ENCODE data around the gene UBE2QL1.

The UBE2QL1 gene

DNA sequence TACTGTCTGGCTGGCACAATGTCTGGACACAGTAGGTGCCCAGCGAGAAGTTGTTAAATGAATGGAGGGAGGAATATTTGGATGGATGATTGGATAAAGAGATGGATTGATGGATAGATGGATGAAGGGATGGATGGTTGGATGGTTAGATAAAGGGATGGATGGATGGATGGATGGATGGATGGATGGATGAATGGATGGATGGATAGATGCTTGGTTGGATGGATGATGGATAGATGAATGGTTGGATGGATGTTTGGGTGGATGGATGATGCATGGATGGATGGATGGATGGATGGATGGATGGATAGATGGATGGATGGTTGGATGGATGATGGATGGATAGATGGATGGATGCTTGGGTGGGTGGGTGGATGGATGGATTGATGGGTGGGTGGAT lies 90.4 kb downstream of the UBE2QL1 start:
- no peak for DNase-seq (ENCODE audit: low spot score)

- DNase-seq (ENCODE audit: low spot score), result peak; percentile 40
Measured at GRCh38 chr5:6540111-6540827, 91.6 kb downstream of the UBE2QL1 start.

GRCh38 chr5:6541256-6542013 lies 92.8 kb downstream of the UBE2QL1 start:
- no peak for DNase-seq (ENCODE audit: low spot score)

DNA sequence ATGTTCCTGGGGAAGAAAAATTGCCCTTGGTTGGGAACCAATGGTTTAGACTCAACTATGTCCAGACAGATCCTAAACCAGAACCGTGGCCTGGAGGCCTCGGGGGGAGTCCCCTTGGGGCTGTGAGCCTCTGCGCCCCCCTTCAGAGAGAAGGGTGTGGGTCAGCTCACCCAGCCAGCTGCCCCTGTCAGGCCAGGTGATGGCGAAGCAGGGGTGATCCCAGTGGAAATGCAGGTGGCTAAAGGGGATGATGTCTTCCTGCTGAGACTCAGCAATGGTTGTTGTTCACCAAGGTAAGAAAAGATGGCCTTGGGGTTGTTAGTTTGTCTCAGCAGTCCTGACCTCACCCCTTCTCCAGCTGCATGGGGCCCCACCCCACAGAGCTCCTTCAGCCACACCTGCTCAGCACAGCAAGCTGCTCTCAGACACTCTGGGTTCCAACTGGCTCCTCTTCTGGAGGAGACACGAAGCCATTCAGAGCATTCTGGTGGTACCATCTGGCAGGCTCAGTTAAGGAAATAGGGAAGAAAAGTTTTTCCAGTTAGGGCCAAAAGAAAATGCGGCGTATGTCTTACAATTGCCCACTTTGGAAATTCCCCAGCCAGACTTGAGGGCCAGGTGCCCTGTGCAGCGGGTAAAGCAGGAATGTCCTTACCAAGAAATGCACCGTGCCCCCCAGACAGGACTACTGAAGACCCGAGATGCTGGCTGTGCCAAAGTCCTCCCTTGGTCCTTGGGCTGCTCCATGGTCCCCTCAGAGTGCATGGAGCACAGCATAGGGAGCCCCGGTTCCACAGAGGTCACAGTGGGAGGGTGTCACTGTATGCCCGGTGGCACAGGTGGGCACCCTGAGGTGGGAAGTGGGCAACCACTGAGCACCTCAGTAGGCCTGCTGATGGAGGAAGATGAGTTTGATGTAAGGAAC lies 94.0 kb downstream of the UBE2QL1 start:
- no peak for DNase-seq (ENCODE audit: low spot score)

GRCh38 chr5:6543346-6543730 lies 94.7 kb downstream of the UBE2QL1 start:
- DNase-seq (ENCODE audit: low spot score), result no peak

- DNase-seq (ENCODE audit: low spot score), result no peak
Measured at GRCh38 chr5:6543830-6544560, 95.3 kb downstream of the UBE2QL1 start.

All from AG20443 (cell line).